ENCODE data around the gene SMAD3.

GRCh38 chr15:67150023-67150860, 84.8 kb downstream of the SMAD3 start:
- TF ChIP-seq CTCF (IDR thresholded peaks at IDR 0.05), result no peak
- TF ChIP-seq POLR2AphosphoS5 (IDR thresholded peaks at IDR 0.05), result peak; percentile 39 to 57
- TF ChIP-seq POLR2A (IDR thresholded peaks at IDR 0.05; ENCODE audit: low read depth), result no peak

All from esophagus muscularis mucosa (tissue), 3 donors.